AG09319 (cell line): ENCODE results near the gene ATP5IF1.

Source experiments
- DNase-seq: peaks from one replicate; pipeline ENCODE4 v3.0.0-alpha.2; 2010; ENCODE audit warnings: low read depth; ENCODE audit errors: extremely low read depth
- TF ChIP-seq, protein P1 (sequence below): IDR thresholded peaks from 2 replicates; pipeline ENCODE4 v1.5.1; 2011; ENCODE audit warnings: low read depth, mild to moderate bottlenecking, inconsistent platforms, low read length, moderate library complexity

ATP5IF1 gene

DNA sequence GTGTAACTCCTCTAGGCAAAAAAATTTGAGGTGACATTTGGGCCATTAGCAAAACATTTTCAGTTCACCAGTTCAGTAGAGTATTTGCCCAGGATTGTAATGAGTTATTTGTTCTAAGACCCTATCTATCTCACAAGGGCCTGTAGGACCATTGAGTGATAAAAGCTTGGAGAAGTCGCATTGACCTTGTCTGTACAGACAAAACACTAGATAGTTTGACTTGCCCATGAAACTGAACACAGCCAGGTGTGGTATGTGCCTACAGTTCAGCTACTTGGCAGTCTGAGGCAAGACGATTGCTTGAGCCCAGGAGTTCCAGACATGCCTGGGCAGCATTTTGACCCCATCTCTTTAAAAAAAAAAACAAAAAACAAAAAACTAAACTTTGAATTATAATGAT lies 3.1 kb downstream of the ATP5IF1 start:
- TF ChIP-seq, protein P1, sequence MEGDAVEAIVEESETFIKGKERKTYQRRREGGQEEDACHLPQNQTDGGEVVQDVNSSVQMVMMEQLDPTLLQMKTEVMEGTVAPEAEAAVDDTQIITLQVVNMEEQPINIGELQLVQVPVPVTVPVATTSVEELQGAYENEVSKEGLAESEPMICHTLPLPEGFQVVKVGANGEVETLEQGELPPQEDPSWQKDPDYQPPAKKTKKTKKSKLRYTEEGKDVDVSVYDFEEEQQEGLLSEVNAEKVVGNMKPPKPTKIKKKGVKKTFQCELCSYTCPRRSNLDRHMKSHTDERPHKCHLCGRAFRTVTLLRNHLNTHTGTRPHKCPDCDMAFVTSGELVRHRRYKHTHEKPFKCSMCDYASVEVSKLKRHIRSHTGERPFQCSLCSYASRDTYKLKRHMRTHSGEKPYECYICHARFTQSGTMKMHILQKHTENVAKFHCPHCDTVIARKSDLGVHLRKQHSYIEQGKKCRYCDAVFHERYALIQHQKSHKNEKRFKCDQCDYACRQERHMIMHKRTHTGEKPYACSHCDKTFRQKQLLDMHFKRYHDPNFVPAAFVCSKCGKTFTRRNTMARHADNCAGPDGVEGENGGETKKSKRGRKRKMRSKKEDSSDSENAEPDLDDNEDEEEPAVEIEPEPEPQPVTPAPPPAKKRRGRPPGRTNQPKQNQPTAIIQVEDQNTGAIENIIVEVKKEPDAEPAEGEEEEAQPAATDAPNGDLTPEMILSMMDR: no peak
- no peak for DNase-seq

DNA sequence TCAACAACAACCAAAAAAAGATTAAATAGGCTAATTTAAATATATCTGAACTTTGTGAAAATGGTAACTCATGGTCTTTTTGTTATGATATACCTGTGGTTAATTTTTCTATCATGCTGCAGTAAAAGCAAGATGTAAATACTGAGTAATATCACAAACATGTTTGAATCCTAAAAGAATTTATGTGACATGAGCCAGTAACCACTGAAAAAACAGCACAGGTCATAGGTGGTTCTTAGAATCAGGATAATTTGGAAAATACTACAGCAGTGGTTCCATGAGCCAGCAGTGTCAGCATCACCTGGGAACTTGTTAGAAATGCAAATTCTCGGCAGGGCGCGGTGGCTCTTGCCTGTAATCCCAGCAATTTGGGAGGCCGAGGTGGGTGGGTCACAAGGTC lies 4.1 kb downstream of the ATP5IF1 start:
- TF ChIP-seq, protein P1: no peak
- no peak for DNase-seq

DNA sequence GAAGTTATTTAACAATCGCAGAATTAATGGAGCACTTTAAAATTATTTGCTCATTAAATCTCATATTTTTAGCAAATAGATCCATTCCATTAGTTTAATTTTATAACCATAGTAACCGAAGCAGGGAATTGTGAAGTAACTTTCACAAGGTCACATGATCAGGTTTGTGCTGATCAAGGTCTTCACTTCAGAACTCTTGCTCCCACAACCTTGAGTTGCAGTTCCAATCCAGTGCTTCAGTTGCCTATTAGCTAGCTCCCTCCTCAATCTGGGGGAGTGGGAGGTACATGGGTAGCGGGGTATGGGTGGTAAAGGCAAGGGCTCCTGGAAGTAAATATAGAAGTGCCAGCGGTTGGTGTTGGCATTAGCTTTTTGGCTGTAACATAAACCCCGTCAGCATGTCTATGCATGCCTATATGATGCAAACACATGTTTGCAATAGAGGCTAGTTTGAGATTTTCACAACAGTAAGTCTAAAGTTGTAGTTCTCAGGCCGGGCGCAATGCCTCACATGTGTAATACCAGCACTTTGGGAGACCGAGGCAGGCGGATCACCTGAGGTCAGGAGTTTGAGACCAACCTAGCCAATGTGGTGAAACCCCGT lies 5.8 kb downstream of the ATP5IF1 start:
- DNase-seq: no peak
- TF ChIP-seq, protein P1: no peak

DNA sequence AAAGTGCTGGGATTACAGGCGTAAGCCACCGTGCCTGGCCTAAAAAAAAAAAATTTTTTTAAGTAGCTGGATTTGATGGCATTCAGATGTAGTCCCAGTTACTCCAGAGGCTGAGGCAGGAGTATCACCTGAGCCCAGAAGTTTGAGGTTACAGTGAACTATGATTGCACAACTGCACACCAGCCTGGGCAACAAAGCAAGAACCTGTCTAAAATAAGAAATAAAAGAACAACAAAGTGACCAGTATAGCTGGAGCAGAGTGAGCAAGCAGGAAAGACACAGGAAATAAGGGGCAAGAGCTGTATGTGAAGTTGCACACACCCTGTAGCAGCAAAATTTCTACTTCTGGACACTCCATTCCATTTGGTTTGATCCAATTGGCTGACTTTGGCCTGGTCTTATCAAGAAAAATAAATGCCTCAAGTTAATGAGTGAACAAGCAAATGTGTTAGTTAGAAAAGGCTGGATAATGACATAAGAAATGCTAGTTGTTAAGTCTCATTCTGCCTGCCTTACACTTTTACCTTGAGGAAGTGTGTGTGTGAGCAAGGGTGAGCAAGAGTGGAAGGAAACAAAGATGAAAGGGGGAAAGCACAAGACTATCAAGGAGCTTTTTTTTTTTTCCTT lies 7.9 kb downstream of the ATP5IF1 start:
- TF ChIP-seq, protein P1: no peak
- DNase-seq: no peak

DNA sequence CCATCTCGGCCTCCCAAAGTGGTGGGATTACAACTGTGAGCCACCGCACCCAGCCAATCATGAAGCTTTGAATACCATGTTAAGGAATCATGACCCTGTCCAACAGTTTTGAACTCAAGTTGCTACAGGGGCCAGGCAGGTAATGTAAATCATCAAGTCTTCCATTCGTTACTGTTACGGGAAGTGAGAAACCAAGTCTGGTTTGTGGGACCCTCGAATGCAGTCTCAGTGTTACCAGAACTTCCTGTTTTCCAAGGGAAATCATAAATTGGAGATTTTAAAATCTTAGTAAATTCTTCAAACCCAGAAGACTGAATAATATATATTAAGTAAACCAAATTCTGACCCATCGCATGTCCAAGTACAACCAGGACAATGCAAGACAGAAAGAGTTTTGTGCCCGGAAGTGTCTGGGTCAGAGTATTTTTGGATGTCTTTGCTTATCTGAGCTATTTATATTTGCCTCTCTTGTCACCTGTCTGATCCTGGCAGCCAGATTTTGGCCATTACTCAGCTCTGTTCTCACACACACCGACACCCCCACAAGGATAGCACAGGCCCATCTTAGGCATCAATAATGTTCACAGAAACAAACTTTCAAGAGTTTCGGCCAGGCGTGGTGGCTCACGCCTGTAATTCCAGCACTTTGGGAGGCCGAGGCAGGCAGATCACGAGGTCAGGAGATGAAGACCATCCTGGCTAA lies 8.8 kb downstream of the ATP5IF1 start:
- TF ChIP-seq, protein P1: no peak
- no peak for DNase-seq

DNA sequence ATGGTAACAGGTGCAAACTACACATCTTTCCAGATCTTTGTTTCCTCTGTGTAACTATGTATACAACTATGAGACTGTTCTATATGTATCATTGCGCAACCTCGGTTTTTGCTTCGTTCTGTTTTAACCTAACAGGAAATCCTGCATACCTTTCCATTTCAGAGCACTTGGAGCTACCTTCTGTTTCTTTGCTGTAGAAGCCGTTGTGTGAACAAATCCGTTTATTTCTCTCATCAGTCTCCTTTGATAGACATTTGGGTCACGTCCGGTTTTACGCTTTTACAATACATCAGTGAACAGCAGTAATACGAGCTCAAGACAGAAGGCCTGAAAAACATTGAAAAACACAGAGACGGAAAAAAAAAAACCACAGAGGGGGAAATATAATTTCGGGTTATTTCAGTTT lies 10.5 kb downstream of the ATP5IF1 start:
- no peak for DNase-seq
- TF ChIP-seq, protein P1: no peak

DNA sequence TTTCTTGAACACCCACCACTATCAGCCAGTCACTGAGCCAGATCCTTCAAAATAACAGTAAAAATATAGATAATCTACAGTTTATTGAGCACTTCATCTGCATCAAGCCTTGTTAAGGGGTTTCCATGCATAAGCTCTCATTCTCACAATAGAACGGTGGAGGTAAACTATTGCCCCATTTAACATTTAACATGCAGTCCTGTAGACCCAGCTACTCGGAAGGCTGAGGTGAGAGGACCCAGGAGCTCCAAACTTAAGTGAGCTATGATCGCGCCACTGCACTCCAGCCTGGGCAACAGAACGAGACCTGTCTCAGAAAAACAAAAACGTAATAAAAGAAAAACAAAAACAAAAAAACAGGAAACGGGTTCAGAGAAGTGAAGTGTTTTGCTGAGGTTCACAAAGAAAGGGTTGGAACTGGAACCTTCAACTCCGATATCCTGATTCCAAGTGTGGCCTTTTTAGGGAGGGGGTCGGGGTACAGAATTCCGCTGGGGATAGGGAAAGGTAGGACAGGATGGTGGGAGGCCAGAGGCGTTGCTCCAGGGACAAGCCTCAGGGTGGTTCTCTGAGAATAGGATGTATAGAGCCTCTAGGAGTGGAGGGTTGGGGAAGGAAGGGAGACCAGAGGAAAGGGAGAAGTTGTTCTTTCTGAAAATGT lies 11.8 kb downstream of the ATP5IF1 start:
- TF ChIP-seq, protein P1: no peak
- DNase-seq: no peak
